ENCODE results near the gene COPE.
A peak's percentile ranks its signal among the peaks of the same experiment; 100 is the strongest.
"Not testable (repeated sequence)": the region's sequence is repeated elsewhere in the genome, so short reads cannot be mapped to it uniquely, and the experiment has no call there.

The COPE gene

GRCh38 chr19:18908917-18909619 is 10.1 kb downstream of the COPE start:
- DNase-seq (ENCODE audit: low spot score), result no peak

DNA sequence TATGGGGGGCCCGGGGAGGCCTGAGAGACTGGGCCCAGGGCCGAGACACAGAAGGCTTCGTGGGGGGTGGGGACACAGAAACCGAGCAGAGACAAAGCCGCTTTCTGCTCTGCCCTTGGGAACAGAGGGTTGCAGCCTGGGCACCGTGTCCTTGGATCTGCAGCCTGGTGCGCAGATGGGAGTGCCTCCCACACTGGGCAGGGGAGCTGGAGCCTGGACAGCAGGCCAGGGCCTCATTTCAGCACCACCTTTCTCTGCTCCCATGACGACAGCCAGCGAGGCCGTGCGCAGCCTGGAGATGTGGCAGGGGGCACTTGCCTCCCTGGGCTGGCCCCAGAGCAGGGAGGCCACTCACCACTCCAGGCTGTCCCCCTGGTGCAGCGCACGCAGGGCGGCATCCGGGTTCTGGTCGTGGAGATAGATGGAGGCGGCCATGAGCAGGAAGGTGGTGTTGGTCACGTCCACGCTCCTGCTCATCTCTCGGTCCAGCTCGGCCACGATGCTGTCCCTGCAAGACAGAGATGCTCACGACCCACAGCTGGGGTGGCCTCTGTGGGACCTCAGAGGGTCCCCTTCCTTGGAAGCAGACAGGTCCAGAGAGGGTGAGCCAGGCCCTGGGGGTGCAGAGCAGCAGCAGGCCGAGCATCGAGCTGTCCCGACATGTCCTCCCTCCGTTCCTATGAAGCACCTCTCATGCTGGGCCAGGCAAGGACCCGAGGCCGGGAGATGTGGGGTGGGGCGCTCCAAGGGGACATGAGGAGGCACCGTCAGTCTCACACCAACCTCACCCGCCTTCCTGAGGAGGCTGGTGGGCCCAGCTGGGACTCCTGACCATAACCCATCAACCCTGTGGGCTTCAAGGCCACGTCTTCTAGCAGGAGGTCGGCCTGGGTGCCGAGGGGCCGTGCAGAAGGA is 12.3 kb downstream of the COPE start:
- no peak for DNase-seq (ENCODE audit: low spot score)

- DNase-seq (ENCODE audit: low spot score), result no peak
Measured at GRCh38 chr19:18905513-18906236, 13.5 kb downstream of the COPE start.

DNA sequence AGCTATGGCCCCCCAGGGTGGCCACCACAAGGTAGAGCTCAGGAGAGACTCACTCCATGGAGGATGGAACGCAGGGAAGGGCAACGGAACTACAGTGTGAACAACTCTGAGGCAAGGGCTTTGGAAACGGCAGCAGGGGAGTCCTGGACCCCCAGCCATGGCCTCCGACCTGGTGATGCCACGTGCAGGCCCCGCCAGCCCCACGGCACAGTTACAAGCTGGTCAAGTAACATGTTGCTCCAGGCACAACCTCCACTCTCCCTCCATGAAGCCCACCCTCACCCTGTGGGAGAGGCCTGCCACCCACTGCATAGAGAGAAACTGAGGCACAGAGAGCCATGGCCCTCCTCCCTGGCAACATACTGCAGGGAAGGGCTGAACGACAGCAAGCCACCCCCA is 14.1 kb downstream of the COPE start:
- DNase-seq (ENCODE audit: low spot score), result no peak

DNA sequence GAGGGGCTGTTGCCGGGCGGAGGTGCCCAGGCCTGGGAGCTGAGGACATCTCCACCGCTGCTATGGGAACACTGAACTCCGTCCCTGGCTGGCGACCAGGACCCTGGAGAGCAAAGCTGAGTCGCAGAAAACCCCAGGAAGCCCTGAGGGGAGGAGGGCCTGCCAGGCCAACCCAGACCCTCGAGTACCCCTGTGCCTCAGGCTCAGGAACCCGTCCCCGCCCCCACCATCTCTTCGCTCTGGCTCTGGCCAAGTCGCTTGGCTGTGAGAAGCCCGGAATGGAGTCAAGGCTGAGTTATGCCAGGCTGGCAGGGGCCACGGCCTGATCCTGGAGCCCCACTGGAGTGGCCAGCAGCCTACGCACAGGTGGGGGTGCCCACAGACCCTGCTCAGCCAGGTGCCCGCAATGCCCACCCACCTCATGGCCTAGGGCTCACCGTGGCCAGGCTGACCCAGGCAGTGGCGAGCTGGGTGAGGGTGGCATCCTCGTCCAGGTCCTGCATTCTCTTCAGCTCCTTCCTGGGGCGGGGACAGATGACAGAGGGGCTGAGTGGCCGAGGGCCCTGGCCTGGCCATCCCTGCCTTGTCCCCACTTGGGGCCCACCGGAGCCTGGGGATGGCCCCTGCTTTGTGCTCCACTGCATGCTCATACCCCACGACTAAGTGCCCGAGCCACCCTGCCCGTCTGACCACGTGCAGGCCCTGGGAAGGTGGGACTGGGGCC is 14.7 kb downstream of the COPE start:
- DNase-seq (ENCODE audit: low spot score), result no peak

DNA sequence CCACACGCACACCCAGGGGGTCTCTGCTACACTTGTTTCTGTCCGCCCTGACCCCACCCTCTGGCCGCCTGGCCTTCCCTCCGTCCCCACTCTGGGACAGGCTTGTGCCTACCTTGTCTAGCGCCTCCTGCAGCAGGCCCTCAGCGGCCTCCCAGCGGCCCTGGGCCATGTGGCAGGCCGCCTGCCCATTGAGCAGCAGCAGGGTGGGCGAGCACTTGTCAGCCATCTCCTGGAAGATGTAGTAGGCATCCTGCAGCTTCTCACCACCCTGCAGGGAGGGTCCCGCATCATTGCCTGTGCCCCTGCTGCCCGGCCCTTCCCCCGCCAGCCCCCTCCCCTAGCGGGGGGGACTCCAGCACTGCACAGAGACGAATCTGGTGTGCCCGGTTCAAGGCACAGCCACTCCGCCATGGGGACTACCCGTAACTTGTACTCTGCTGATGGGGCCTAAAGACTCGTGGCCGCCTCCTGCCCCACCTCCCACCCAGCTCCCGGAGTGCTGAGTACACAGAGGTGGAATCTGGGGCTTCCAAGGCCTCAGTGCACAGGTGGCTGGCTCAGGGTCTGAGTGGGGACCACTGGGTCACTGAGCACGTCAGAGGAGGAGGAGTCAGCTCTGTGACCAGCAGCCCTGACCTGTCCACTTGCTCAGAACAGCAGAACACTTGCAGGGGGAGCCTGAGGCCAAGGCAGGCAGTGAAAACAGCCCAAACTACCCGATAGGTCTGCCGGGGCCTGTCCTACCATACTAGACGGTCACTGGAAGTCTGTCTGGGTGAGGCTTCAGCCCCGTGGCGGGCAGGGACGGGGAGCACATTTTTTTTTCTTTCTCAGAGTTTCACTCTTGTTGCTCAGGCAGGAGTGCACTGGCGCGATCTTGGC is 15.8 kb downstream of the COPE start:
- DNase-seq (ENCODE audit: low spot score), result no peak

DNA sequence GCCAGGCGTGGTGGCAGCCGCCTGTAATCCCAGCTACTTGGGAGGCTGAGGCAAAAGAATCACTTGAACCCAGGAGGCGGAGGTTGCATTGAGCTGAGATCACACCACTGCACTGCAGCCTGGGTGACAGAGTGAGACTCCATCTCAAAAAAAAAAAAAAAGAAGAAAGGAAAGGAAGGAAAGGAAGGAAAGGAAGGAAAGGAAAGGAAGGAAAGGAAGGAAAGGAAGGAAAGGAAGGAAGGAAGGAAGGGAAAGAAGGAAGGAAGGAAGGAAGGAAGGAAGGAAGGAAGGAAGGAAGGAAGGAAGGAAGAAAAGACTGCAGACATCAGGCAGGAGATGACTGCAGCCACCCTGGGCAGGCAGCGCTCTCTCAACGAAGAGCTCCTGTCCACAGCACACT is 16.7 kb downstream of the COPE start:
- DNase-seq (ENCODE audit: low spot score), result not testable (repeated sequence)

DNA sequence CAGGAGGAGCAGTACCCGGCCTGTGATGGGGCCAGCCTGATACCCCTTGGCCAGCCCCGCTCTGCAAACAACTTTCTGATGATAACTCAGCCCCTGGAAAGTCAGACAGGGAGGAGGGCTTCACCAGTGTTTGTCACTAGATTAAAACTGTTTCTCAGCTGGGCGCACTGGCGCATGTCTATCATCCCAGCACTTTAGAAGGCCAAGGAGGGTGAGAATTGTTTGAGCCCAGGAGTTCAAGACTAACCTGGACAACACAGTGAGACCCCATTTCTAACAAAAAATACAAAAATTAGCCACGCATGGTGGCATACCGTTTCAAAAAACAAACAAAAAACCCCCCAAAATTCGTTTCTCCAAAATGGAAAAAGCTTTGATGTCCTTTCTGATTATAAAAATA is 17.7 kb downstream of the COPE start:
- DNase-seq (ENCODE audit: low spot score), result no peak

GRCh38 chr19:18900700-18901481 is 18.3 kb downstream of the COPE start:
- DNase-seq (ENCODE audit: low spot score), result no peak

- peak; percentile 39 for DNase-seq (ENCODE audit: low spot score)
Measured at GRCh38 chr19:18899624-18900560, 19.3 kb downstream of the COPE start.

- DNase-seq (ENCODE audit: low spot score), result peak; percentile 62
Measured at GRCh38 chr19:18898607-18899408, 20.4 kb downstream of the COPE start.

GRCh38 chr19:18898081-18898606 is 21.0 kb downstream of the COPE start:
- DNase-seq (ENCODE audit: low spot score), result peak; percentile 62

DNA sequence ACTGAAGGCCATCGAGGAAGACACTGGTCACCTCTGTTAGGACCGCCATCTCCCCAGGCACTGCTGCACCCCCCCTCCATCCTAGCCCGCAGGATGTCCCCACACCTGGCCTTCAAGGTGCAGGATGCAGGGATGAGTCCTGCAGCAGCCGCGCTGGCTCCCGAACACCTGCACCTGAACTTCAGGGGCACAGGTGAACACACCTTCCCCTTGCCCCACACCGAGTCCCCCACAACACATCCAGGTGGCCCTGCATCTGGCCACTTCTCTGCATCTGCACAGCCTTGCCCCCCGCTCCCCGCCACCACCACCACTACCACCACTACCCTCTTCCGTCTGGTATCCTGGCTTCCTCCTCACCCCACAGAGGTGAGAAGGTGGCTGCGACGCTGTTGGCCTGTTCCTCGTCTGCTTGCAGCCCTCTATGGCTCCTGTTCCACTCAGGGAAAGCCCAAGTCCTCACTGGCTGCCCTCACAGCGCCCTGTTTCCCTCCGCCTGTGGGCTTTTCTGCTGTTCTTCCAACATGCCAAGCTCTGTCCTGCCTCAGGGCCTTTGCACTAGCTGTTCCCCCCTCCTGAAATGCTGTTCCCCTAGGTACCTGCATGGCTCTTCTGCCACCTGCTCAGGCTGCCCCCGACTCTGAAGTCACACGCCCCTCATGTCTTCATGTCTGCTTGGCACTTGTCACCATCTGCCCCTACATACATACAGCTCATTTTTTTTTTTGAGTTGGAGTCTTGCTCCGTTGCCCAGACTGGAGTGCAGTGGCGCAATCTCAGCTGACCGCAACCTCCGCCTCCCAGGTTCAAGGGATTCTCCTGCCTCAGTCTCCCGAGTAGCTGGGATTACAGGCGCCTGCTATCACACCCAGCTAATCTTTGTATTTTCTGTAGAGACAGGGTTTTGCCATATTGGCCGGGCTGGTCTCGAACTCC is 21.8 kb downstream of the COPE start:
- no peak for DNase-seq (ENCODE audit: low spot score)

- DNase-seq (ENCODE audit: low spot score), result no peak
Measured at GRCh38 chr19:18896421-18896841, 22.8 kb downstream of the COPE start.

DNA sequence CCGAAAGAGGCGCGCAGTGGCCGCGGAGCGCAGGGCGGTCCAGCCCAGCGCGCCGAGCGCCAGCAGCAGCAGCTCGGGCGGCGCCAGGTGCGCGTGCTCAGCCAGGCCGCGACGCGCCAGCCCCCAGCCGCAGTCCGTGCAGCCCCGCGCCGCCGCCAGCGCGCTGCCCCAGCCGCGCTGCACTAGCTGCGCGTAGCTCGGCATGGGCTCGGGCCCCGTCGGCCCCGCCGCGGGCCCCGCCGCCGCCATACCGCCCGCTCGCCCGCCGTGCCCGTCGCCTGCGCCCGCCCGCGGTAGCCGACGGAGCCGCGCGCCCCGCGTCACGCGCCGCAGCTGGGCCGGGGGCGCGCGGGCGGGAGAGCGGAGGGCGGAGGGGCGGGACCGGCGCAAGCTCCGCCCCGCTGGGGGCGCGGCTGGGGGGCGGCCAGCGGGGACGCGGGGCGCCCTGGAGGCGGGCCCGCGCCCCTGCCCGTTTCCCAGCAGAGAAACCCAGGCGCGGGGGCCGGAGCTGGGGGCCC is 23.3 kb downstream of the COPE start, which contains the start of gene CERS1:
TSS of gene CERS1 (minus strand) at position 335 of the 518 bp plus-strand sequence. CDS start at position 249, 86 bp downstream.
- DNase-seq (ENCODE audit: low spot score), result peak; percentile 66
